LHCN-M2 (cell line): ENCODE measurements around the gene CLMN. TPM values are rescaled to one million over a fixed set of nuclear protein-coding genes. Genes with fewer than 3 reads are reported as not detected.
"Not testable (repeated sequence)": the region's sequence is repeated elsewhere in the genome, so short reads cannot be mapped to it uniquely, and the experiment has no call there.

ENCODE experiments used
- DNase-seq: peaks from one replicate; pipeline ENCODE4 v3.0.0-alpha.2; 2012; ENCODE audit warnings: low read depth
- total RNA-seq: library from RNA; depleted of rRNA; stranded (reverse); fragments of >200 nt; gene quantifications from 2 replicates; pipeline ENCODE4 v1.2.3, GENCODE V29; 2014

The CLMN gene
- total RNA-seq, 1 experiment from 2014 or later: 3.6 TPM

DNA sequence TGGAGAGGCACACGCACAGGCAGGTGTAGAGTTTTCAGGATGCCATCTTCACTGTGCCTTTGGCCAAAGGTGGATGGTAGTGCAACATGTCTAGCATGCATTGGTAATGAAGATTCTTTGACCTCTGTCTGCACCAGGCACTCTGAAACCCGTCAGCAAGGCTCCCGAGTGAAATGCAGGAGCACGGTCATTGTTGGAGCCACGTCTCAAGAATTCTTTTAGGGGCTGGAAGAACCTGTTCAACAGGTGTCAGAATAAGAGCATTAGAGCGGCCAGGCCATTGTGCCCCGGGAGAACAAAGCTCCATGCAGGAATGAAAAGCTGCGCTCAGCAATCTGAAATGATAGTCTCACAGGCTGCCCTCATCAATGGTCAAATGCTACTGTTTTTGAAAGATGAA lies 122.2 kb downstream of the CLMN start:
- DNase-seq: no peak

DNA sequence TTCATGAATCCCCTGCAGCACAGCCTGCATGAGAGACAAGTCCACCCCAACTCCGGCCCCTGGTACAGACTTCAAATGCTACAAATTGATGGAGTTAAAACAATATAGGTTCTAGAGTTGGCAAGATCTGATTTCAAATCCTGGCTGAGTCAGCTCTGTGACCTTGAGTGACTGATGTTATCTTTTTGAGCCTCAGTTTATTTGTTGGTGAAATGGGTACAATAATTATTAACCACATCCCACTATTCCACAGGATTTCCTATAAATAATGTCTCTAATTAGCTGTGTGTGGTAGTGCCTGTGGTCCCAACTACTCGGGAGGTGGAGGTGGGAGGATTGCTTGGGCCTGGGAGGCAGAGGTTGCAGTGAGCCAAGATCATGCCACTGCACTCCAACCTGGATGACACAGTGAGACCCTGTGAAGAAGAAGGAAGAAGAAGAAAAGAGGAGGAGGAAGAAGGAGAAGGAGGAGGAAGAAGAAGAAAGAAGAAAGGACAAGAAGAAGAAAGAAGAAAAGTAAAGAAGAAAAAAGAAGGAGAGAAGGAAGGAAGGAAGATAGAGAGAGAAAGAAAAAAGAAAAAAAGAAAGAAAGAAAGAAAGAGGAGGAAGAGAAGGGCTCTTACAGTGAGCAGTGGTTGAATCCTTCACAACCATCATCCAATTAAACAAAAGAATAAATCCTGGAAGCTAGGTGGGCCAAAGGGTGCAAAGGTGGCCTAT lies 122.7 kb downstream of the CLMN start:
- DNase-seq: no peak

DNA sequence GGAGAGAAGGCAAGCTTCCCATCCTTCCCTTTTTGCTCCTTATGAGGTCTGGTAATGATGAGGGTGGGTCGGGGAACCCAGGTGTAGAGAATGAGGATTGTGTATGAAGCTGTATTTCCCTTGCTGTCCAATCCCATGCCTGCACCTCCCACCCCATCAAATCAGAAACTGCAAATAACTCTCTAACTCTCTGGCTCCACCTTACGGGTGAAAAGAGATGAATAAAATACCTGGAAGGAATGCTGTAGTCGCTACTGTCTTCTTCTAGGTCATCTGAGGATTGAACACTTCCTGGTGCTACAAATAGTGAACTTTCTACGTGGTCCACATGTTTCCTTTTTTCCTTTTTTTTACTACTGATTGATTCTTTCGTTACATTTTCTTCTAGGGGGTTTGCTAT lies 123.4 kb downstream of the CLMN start:
- DNase-seq: no peak

DNA sequence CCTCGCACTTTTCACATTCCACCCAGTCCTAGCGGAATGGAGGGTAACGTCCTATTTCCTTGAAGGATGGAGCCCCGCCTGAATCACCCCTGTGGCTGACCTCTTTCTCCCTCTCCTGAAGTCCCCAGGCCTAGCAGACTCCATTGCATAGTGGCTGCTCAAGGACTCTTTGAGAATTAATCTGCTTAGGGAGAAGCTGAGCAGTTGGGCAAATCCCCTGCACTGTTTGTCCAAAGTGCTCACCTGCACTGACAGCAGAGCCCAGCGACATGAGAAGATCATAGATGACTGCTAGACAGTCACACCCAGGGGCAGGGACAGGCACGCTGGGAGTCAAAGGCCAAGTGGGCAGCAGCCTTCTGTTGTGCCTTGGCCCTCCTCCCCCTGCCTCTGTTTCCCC lies 124.7 kb downstream of the CLMN start:
- no peak for DNase-seq

DNA sequence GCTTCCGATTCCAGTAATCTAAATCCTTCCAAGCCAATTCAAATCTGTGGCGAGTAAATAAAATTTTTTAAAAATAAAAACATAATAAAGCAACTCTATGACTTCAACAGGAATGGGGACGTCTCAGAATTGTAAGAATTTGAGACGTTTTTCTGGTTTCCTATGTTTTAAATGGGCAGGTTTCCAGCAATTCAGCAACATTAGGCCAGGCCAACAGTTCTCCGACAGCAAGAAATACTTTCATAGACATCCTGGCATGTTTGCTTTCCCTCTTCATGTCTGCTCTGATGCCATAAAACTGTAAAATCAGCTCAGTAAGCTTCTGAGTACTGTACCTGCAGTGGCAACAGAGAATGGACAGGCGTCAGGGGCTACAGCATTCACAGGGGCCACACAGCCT lies 126.6 kb downstream of the CLMN start:
- DNase-seq: no peak

DNA sequence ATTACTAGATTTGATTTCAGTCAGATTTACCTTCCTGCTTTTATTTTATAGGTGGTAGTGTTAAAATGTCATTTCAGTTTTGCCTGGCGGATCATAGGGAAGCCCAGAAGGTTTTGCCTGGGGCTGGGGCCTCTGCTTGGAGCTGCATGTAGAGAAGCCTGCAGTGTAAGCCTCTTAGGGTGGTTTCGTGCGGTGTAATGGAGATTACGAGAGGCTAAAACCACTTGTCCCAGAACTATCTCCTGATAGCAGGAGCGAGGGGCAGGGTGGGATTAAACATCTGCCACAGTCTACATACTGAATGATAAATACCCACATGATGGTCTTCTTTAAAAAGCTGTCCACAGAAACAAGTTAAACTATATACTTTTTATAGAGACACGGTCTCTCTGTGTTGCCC lies 127.4 kb downstream of the CLMN start:
- no peak for DNase-seq

DNA sequence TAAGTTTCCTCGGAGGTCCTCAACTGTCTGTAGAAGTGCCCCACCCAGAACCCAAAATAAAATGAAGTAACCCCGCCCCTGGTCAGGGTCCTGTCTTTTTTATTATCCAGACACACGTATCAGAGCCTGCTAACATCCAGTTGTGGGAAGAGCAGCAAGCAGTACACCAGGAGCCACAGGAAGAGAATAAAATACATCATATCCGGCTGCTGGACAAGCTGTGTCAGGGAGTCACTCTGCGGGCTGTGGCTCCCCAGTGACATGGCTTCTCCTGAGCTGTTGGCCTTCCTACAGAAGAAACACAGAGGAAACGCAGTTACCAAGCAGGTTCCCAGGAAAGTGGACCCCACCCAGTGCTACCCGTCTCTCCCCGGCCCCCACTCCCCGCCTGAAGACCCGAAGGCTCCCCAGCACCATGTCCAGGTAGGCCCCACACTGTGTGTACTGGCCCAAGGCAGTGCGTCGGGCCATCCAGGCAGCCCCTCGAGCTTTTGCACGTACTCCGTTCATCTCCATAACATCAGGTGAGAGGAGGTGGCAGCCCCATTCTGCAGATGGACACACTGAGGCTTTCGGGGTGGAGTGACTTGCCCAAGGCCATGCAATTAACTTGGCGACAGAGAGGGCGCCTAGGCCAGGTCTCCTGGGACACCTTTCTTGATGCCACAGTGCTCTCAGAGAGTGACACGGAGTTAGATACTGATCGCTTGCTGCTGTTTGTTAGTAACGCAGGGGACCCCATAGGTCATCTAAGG lies 128.1 kb downstream of the CLMN start:
- DNase-seq: no peak

DNA sequence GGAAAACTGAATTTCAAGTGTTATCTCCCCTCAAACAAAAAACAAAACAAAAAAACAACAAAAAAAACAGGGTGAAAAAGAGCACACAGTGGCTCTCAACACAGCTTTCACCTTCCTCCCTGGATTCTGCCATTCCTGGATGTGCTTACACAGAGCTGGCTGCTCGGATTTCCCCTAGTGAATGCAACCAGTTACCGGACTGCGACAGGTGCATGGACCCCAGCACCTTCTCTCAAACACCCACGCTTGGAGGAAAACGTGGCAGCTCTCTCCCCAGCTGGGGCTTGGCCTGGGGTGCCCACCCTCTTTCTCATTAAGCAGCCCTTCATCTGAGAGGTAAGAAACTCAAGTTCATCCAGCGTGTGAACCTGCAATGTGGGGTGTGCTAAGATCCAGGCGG lies 128.9 kb downstream of the CLMN start:
- DNase-seq: no peak

DNA sequence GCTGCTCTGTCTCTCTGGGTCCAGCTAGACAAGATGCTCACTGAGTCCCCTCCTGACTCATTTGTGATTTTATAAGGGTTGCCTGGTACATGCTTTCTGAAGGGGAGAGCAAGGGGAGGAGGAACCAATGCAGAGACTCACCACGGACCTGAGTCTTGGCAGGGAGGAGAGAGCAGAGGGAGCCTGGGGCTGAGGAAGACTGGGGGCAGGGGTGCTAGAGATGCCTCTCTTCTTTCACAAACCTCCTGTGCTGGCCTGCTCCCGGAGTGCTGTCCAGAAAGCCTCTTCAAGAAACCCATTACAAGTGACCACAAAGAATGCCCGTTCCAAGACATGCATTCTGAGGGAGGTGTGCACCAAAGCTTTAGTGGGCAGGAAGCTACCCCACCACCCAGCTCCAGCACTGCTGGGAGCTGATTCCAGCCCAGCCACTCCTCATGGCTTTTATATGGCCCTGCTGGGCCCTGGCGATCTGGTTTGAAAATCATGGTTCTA lies 129.3 kb downstream of the CLMN start:
- peak; percentile 20 for DNase-seq

DNA sequence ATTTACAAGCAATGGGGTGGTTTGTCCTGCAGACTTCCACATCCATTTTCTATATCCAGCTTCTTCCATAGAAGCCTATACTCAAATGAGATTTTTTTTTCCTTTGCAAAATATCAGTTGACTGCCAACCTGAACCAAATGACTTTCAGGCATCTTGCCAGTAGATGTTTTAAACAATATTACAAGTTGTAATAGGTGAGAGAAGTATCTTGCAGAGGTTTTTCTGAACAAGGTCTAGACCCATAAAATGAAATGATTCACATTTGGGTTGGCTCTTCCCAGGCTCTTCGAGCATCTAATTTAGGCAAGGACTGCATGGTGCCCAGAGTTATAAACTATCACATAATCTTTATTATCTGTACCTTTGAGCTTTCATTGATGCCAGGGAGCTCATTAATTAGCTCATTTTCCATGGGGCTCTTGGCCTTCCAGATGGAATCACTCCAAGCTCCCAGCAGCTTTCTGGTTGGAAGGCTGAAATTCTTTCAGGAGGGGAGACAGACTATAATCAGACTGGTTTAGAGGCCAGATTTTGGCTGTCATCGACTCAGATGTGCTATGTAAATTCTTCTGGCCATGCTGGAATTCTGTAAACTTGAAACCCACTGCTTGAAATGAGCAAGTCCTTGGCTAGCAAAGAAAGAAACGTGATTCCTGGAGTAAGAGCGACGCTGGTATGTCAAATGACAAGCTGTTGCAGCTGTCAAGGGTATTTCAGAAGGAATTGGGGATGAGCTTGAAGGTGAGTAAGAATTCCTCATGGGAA lies 130.2 kb downstream of the CLMN start:
- peak; percentile 61 for DNase-seq

DNA sequence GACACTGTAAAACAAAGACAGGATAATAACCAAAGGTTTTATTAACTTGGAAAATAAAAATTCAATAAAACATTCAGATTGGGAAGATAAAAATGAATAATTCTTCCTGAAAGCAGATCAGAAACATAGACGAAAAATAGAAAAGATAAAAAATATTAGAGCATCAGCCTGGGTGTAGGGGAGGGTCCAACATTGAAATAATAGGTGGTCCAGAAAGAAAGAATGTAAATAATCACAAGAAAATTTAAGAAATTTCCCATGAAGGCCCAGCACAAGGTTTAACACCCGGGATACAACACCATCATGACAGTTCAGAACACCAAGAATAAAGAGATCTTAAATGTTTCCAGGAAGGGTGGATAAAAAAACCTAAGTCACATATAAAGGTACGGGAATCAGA lies 131.3 kb downstream of the CLMN start:
- no peak for DNase-seq

DNA sequence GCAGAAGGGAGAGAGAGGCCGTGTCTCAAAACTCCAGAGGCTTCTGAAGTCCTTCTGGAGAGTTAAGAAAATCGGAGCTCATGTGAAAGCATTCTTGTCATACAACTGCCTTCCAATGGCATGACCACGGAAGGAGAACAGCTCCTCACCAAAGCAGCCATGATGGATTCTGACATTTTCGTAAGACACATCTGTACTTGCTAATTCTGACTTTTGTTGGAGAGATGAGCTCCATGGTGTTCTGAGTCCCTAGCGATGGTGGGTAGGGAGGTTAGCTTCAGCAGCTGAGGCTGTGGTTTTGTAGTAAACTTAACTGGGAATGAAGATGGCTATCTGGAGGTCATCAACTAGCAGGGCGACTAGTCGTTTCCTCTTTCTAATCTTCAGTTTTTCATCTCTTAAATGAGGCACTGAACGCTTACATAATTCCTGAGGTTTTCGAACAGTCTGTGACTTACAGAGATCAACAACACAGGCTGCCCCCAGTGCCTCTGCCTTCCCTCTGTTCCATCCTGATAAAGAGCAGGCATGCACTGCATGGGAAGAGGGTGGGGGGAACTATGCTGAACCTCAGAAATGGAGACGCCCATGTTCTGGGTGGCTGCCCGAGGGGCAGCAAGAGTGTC lies 133.8 kb downstream of the CLMN start:
- no peak for DNase-seq

DNA sequence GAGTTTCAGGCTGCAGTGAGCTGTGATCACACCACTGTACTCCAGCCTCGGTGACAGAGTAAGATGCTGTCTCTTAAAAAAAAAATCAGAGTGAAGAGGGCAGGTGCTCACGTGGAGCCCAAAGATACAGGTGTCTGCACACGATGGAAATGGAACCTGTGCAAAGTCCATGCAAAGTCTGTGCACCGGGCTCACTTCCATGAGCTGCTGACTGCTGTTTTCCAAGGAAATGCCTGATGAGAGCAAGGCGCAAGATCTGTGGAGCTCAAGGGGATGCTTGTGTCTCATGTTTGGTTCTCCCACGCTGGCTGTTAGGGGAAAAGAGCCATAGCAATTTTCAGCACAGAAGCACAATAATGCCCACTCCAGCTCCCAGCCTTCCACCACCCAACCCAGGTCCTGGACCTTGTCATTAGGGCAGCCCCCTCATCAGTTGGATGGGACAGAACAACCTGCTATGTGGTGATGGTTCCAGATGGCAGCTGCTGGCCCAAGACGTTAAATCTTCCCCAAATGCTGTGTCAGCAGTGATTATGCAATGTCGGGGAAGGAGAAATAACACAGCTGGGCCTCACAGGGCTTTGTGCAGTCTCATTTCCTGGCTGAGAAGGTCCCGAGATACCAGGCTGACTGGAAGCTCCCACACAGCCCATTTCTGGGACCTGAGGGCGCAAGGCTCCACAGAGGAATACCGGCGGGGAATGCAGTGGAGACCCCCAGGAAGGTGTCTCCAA lies 134.5 kb downstream of the CLMN start:
- peak; percentile 39 for DNase-seq

DNA sequence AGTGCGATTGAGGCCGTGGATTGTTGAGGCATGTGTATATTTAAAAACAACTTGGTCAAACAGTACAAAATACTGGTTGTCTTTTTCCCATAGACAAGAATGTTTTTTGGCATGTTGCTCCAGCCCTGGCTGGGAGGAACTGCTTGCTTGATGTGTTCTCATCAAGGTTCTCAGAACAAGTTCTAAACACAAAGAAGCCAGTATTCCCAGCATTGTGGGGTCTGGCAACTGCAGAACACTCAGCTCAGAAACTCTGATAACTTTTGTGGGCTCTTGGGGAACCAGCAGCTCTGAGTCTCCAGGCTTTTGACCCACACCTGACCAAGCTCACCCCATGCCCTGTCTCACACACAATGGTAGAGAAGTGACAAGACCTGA lies 135.3 kb downstream of the CLMN start:
- no peak for DNase-seq

DNA sequence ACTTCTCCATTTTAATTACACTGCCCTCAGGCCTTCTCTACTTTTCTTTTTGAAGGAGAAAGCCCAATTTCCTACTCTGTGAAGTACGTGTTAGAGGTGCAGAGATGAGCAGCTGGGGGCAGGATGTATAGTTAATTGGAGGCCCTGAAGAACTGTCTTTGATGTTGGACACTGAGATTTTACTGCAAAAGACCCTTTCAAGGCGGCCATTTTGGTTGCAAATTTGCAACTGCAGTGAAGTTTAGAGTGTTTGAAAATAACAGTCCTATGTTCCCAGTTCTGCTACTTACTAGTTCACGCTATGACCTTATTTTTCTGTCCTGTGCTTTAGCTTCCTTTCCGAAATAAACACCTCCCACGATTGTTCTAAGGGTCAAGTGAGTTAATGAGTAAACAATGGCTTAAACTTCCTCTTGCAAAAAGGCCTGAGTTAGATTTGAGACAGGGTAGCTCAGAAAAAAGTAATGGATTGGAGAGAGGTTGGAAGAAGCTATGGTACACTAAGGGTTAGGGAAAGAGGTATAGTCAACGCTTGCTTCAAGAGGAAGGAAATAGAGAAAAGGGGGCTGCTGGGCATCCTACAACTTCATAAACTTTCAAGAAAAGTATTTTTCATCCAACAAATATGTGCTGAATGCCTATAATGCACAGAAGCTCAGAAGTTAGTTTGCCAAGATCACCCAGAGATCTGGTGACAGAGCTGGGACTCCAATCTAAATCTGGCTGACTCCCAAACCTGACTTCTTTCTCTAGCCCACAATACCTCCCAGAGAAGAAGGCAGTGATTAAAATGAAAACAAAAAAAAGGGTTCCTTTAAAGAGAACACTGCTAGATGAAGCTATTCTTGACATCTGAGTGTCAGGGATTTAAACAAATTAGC lies 135.9 kb downstream of the CLMN start:
- no peak for DNase-seq

DNA sequence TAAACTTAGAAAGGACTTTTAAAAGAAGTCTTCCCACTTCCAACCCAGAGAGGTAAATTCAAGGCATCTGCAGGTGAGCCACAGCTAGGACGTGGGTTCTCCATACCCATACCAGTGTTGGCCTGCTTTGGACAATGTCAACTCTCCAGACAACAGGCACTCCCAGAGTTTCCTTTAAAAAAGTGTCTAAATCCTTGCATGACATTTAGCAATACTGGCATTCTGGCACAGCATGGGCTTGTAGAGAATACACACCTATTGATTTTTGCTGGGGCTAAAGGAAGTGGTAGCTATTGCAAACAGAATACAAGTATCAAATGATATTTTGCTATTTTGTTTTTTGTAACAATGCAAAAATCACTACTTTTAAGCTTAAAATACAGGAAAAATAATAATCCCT lies 136.6 kb downstream of the CLMN start:
- no peak for DNase-seq

DNA sequence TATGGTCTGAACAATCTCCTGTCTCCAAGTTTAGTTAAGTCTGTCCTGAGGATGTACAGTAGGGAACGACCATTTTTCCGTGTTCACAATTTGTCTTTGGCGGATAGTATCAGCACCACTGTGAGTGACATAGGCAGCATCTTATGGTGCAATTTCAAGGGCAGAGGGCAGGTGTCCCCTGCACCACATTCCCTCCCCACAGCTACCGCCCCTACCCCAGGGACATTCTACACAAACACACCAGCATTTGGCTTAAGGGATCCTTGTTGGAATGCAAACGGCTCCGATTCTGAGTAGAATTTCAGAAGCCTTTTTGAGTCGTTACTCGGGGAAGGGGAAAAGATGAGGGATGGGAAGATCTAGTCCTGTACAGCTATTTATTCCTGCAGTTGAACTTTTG lies 137.3 kb downstream of the CLMN start:
- no peak for DNase-seq

DNA sequence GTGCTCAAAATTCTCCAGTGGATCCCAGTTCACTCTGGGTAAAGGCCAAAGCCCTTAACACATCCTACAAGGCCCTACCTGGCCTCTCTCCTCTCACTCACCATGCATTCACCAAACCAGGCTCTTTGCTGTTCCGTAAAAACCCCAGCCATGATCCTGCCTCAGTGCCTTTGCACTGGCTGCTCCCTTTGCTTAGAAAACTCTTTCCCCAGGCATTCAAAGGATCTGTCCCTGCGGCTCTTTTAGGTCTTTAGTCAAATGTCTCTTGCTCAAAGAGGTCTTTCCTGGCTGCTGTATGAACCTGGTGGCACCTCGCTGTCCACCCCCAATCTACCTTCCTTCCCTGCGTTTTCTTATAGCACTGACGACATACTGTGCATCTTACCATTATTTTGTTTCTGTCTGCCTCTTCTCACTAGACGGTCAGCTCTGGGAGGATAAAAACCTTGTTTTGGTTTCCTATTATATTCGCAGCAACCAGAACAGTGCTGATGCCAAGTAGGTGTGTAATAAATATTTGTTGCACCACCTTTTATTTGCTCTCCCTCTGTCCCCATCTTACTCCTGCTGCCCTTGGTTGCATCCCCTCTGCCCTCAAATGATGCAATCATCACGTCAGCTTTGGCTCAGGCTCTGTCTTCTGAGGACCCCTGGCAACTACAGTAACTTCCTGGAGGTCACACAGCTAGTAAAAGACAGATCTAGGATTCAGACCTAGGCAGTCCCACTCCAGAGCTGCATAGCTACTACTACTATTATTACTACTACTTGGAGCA lies 138.6 kb downstream of the CLMN start:
- no peak for DNase-seq

DNA sequence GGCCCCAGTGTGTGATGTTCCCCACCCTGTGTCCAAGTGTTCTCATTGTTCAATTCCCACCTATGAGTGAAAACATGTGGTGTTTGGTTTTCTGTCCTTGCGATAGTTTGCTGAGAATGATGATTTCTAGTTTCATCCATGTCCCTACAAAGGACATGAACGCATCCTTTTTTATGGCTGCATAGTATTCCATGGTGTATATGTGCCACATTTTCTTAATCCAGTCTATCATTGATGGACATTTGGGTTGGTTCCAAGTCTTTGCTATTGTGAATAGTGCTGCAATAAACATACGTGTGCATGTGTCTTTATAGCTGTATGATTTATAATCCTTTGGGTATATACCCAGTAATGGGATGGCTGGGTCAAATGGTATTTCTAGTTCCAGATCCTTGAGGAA lies 144.0 kb downstream of the CLMN start:
- not testable (repeated sequence) for DNase-seq
